Iris pigment epithelial cell (primary cell): ENCODE measurements around the gene FOXP4.

Experiments
- DNase-seq: peaks from one replicate; pipeline ENCODE4 v3.0.0-alpha.2; 2011; ENCODE audit warnings: low read depth

FOXP4 gene

GRCh38 chr6:41563060-41563776 is 17.0 kb downstream of the FOXP4 start:
- DNase-seq, result no peak

- DNase-seq, result no peak
Measured at GRCh38 chr6:41564448-41565142, 18.4 kb downstream of the FOXP4 start.

GRCh38 chr6:41565701-41566100 is 19.5 kb downstream of the FOXP4 start:
- no peak for DNase-seq

DNA sequence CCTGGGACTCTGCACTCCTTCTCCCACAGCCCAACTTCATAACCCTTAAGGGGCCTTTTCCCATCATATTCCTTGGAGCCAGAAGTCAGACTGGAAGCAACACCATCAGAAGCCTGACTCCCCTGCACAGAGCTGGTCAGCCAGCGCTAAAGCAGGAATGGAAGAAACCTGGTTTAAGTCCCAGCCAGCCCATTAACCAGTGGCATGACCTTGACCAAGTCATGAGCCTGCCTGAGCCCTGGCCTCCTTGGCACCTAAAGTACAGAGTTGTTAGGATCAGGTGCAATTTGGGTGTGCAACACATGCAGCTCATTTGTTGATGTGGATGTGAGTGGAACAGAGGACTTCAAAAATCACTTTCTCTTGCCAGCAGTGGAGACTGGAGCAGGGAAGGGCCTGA is 20.8 kb downstream of the FOXP4 start:
- DNase-seq, result no peak

GRCh38 chr6:41567684-41568083 is 21.5 kb downstream of the FOXP4 start:
- DNase-seq, result no peak

- DNase-seq, result no peak
Measured at GRCh38 chr6:41568202-41568584, 22.0 kb downstream of the FOXP4 start.

DNA sequence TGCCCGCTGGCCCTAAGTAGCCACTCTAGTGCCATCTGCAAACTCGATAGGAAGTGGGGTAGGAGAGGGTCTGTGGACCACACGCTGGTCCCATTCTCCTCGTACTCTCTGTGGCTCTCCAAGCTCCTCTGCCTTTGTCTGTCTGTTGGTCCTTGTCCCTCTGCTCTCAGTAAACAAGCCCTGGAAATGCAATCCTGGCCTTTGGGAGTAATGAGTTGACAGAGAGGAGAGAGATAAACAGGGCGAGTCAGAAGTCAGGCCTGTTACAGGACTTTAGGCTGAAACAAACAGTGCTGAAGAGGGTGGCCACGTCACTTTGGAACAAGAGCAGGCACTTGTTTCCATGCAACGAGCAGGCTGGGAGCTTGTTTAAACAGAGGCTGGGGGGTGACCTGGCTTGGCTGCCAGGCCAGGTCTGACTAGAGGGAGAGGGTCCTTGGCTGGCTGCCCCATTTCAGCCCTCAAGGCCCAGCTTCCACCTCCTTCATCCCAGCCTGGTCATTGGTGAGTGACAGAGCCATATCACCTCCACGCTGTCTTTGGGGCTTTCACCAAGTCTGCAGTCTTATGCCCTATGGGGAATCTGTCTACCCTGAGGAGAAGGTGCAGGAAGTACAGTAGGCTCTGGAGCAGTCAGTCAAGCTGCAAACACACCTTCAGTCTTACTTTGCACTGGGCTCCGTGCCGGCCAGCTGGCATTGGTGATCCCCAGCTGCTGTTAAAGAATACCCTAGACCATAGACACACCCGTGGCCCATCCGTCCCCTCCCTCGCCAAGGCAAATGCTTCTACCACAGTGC is 22.6 kb downstream of the FOXP4 start:
- DNase-seq, result peak; percentile 60

DNA sequence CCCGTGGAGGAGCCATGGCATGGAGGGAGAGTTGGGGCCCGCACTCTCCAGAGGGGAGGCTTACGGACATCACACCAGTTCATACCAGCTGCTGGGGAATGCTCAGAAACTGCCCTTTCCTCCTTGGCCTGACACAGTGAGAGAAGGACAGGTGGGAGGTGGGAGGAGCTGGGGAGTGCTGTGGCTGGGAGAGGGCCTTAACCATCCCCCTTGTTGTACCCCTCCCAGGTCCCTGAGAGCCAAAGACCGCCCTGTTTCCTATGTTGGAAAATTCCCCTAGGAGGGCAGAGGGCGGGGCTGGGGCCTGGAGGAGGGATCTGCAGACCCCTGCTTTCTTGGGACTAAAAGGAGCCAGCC is 24.1 kb downstream of the FOXP4 start:
- DNase-seq, result no peak

- no peak for DNase-seq
Measured at GRCh38 chr6:41571021-41571780, 25.0 kb downstream of the FOXP4 start.

DNA sequence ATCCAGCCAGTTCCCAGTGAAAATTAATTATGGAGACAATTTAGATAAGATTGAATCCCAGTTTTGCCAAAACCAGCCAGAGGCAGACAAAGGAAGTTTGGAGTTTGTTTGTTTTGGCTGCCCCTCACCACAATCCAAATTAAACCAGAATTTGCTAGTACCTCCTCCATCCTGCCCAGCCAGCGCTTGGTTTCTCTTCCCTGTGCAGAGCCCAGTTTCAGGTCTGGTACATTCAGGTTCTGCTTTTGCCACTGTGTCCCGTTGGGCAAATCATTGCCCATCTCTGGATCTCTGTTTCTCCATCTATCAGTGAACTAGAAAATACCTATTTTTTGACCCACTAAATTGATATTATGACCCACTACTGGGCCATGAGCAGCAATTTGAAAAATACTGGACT is 26.4 kb downstream of the FOXP4 start:
- DNase-seq, result no peak

GRCh38 chr6:41573276-41573675 is 27.1 kb downstream of the FOXP4 start:
- no peak for DNase-seq

GRCh38 chr6:41573985-41574384 is 27.8 kb downstream of the FOXP4 start:
- DNase-seq, result no peak

- no peak for DNase-seq
Measured at GRCh38 chr6:41575598-41575997, 29.4 kb downstream of the FOXP4 start.

GRCh38 chr6:41576667-41577066 is 30.5 kb downstream of the FOXP4 start:
- no peak for DNase-seq

- peak; percentile 52 for DNase-seq
Measured at GRCh38 chr6:41577356-41578216, 31.4 kb downstream of the FOXP4 start.

DNA sequence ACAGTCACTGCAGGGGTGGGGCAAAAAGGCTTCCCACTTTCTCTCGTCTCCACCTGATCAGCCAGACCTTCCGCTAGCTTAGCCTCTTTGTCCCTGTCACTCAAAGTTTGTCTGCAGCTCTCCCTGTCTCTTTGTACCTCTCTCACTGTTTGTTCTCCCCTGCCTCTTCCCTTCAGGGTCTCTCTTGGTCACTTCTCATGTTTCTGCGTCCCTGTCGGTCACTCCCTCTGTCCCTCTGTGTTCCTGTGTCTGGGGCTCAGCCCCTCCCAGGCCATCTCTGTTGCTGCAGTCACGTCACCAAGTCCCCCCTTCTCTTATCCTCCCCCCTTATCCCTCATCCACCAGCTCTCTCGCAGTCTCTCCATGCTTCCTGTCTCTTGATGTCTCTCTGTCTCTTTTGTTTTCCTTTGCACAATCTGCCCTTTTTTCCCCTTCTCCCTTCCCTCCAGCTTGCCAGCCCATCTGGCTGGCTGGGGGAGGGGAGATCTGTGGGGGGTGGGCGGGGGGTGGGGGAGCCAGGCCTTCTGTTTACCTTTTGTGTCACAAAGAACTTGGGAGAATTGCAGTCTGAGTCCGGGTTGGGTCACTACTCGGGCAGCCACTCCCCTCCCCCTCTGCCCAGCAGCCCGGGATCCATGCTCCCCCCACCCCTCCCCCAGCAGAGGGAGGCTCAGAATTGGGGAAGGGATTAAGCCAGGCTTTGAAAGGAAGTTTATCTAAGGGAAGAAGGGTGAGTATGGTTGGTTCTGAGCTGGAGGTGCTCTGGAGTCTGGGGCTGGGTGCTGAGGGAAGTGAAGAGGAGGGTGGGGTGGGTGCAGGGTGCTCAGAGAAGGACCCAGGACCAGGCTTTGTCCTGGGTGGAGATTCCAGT is 32.3 kb downstream of the FOXP4 start:
- peak; percentile 36 for DNase-seq

- DNase-seq, result peak; percentile 9
Measured at GRCh38 chr6:41579088-41579610, 33.0 kb downstream of the FOXP4 start.

- DNase-seq, result no peak
Measured at GRCh38 chr6:41580690-41581089, 34.5 kb downstream of the FOXP4 start.

DNA sequence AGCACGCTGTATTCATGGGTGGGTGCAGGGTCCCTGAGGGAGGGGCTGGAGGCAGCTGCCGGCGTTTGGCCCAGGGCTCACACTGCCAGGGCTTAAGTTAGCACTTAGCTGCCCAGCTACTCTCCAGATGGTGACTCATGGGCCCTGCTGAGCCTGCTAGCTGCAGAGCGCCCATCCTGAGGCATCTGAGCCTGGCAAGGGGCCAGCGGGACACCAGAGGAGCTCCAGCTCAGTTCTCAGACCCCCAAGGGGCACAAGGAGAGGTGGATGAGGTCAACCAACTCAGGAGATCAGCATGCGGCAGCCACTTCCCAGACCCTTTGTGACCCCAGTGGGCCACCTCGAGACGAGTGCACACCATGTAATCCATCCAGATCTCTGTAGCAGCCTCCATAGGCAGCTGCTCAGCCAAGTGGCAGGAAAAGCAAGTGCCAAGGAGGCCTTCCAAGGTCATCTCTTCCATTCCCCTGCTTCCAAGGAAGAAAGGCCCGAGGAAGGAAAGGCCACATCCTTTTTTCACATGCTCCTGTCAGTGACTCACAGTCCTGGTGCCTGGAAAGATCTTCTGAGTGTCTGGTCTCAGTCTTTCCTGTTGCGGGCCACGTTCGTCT is 35.3 kb downstream of the FOXP4 start:
- peak; percentile 91 for DNase-seq

DNA sequence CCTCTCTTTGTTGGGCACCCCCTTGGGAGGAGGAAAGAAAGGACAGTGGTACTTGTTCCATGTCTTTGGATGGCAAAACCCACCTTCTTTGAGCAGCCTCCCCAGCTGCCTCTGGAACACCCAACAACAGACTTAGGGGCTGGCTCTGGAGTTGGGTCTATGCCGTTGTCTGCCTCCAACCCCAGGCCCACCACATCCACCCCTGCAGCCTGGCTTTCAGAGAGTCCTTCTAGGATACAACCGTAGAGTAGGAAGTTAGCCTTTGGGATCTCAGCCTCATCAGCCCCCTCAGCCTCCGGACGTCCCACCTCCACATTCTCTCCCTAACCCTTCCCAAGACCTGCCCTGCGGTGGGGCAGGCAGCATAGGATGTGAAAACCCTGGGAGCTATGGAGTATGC is 36.4 kb downstream of the FOXP4 start:
- DNase-seq, result no peak
